Body of pancreas (tissue), 4 donors: ENCODE measurements around the gene CEP290. TPM values are rescaled to one million over a fixed set of nuclear protein-coding genes. Genes with fewer than 3 reads are reported as not detected.

ENCODE experiments used
- ATAC-seq: fragments of 150-250 bp; one replicate; pipeline ENCODE4 v1.9.1; 2016
- DNase-seq, 4 donors: peaks; one replicate each; pipeline ENCODE4 v3.0.0-alpha.2; 2019
- H3K27ac ChIP-seq, 4 donors: fragments of 200-600 bp; sonication (generic); 1 replicate in 3 of 4; 2 replicates in 1 of 4; pipeline versions ENCODE4 v1.5.1 to v1.6.1; 2016 to 2019; ENCODE audit warnings: mild to moderate bottlenecking in 1 of 4, mixed read lengths in 1 of 4, moderate library complexity in 1 of 4
- H3K27me3 ChIP-seq, 2 donors: fragments of 200-600 bp; sonication (generic); one replicate each; pipeline ENCODE4 v1.6.0; 2016; ENCODE audit warnings: mild to moderate bottlenecking in 1 of 2
- H3K36me3 ChIP-seq, 2 donors: fragments of 200-600 bp; sonication (generic); replicated peaks in 1 of 2; 2 replicates each; pipeline ENCODE4 v1.5.1; 2016; ENCODE audit warnings: low read depth in 2 of 2; ENCODE audit not compliant: insufficient read depth in 1 of 2
- H3K4me1 ChIP-seq: fragments of 200-600 bp; sonication (generic); one replicate; pipeline ENCODE4 v1.6.0; 2016
- H3K4me3 ChIP-seq, 2 donors: fragments of 200-600 bp; sonication (generic); 1 replicate in 1 of 2; 2 replicates in 1 of 2; pipeline ENCODE4 v1.5.1; 2016 to 2019
- H3K9me3 ChIP-seq, 3 donors: fragments of 200-600 bp; sonication (generic); 1 replicate in 2 of 3; 2 replicates in 1 of 3; pipeline ENCODE4 v1.5.1; 2016
- CTCF ChIP-seq, 7 experiments: fragments of 450-650 bp in 4 of 7; fragments of 200-600 bp in 3 of 7; sonication (generic) in 3 of 7; IDR thresholded peaks; one replicate each; pipeline ENCODE4 v1.5.1; 2016 to 2019; ENCODE audit warnings: antibody characterized with exemption in 7 of 7
- POLR2A ChIP-seq, 3 donors: fragments of 450-650 bp; IDR thresholded peaks; one replicate each; pipeline ENCODE4 v1.6.1; 2016; ENCODE audit warnings: antibody characterized with exemption in 3 of 3, mild to moderate bottlenecking in 2 of 3
- WGBS, 2 donors: methylation state at CpG; one replicate each; pipeline ENCODE4 v1.1.5; 2017; 5-methylcytosine and 5-hydroxymethylcytosine counted together
- intact Hi-C: fragments of 100-400 bp; cut with DNase I; formaldehyde crosslinking; loops from one replicate; pipeline ENCODE4 v1.15.1; 2023
- total RNA-seq, 2 donors: library from RNA; depleted of rRNA; stranded (reverse); fragments of >200 nt; gene quantifications; one replicate each; pipeline ENCODE4 v1.1.0, GENCODE V29; 2016

CEP290 gene
- total RNA-seq, 2 donors from 2014 or later, result 20.4 to 22.6 TPM

GRCh38 chr12:88132392-88132791 lies 9.5 kb downstream of the CEP290 start:
- TF ChIP-seq CTCF (IDR thresholded peaks at IDR 0.05), result no peak
- no peak for TF ChIP-seq POLR2A (IDR thresholded peaks at IDR 0.05)
- Histone ChIP-seq H3K27ac (no peak overlapping the region), H3K27me3 (no peaks in the 10 kb centered on the region), H3K4me1 (no peaks in the 10 kb centered on the region), H3K4me3 (no peak overlapping the region), H3K9me3 (no peaks in the 10 kb centered on the region), H3K36me3 (peaks cover 0 to 7% of the 10 kb centered on the region in 2 donors)
- DNase-seq, result no peak
- intact Hi-C loops, result no loop called here
- no peak for ATAC-seq

GRCh38 chr12:88127855-88128254 lies 14.0 kb downstream of the CEP290 start:
- Histone ChIP-seq H3K27me3 (no peaks in the 10 kb centered on the region), H3K9me3 (no peaks in the 10 kb centered on the region), H3K4me1 (no peaks in the 10 kb centered on the region), H3K4me3 (no peak overlapping the region), H3K27ac (no peak overlapping the region), H3K36me3 (peaks cover 0 to 2% of the 10 kb centered on the region in 2 donors)
- DNase-seq (no peak), ATAC-seq (no peak)
- no peak for TF ChIP-seq CTCF (IDR thresholded peaks at IDR 0.05)
- TF ChIP-seq POLR2A (IDR thresholded peaks at IDR 0.05), result no peak
- intact Hi-C loops, result no loop called here
- 90 to 96% methylated on average over 3 of the region's 3 CpGs for WGBS, 2 donors

GRCh38 chr12:88127099-88127498 lies 14.8 kb downstream of the CEP290 start:
- Histone ChIP-seq H3K36me3 (peaks cover 0 to 2% of the 10 kb centered on the region in 2 donors), H3K4me1 (no peaks in the 10 kb centered on the region), H3K9me3 (no peaks in the 10 kb centered on the region), H3K27me3 (no peaks in the 10 kb centered on the region), H3K27ac (no peak overlapping the region), H3K4me3 (no peak overlapping the region)
- DNase-seq (no peak), ATAC-seq (no peak)
- WGBS, 2 donors, result 95 to 100% methylated on average over 3 of the region's 3 CpGs
- intact Hi-C loops, result no loop called here
- TF ChIP-seq POLR2A (IDR thresholded peaks at IDR 0.05), result no peak
- TF ChIP-seq CTCF (IDR thresholded peaks at IDR 0.05), result no peak

DNA sequence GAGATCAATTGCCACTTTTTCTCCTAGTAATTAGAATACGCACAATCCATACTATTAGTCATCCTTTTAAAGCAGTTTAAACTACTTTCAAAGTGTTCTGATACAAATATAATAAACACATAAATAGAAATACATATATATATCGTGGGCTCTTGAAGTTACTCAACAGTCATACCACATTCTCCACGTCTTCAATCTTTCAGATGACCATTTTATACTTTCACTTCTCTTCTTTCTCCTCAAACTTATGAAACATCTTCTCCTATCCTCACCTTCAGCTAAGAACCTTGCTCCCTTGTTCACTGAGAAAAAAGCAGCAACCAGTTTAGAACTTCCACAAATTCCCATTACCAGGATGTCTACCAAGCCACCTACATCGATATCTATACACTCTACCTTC lies 19.2 kb downstream of the CEP290 start:
- no peak for ATAC-seq
- WGBS, 2 donors, result 59 to 67% methylated on average over 4 of the region's 4 CpGs

More for the DNA sequence above, 19.2 kb downstream of the CEP290 start:
- H3K9me3 ChIP-seq, result no peaks in the 10 kb centered on the region
- no peak for DNase-seq
- H3K36me3 ChIP-seq, result peaks cover 0 to 2% of the 10 kb centered on the region in 2 donors
- intact Hi-C loops, result no loop called here
- H3K27ac ChIP-seq, result no peak overlapping the region
- no peaks in the 10 kb centered on the region for H3K4me1 ChIP-seq
- no peaks in the 10 kb centered on the region for H3K27me3 ChIP-seq
- TF ChIP-seq POLR2A (IDR thresholded peaks at IDR 0.05) (no peak), CTCF (IDR thresholded peaks at IDR 0.05) (no peak)
- H3K4me3 ChIP-seq, result no peak overlapping the region
